Stimulated activated CD4-positive, alpha-beta T cell treated with anti-CD3 and anti-CD28 coated beads, TNF-alpha, amount 100 ng/mL, for 1 hour (primary cell): ENCODE measurements around the gene PPP1R18.
"Not testable (repeated sequence)": the region's sequence is repeated elsewhere in the genome, so short reads cannot be mapped to it uniquely, and the experiment has no call there.

Experiments used
- DNase-seq, 3 donors: peaks; one replicate each; pipeline ENCODE4 v3.0.0-alpha.2; 2020; ENCODE audit warnings: low read depth in 3 of 3, low spot score in 1 of 3

The PPP1R18 gene

GRCh38 chr6:30720738-30721197, 34.3 kb upstream of the PPP1R18 start:
- peak in 1 of 3 donors; percentile 52 for DNase-seq

GRCh38 chr6:30719791-30720737, 33.6 kb upstream of the PPP1R18 start, which contains the start of gene TUBB:
TSS of gene TUBB (plus strand) at chr6:30720352. CDS start at chr6:30720507, 155 bp downstream.
- DNase-seq, result peak; percentile 85 to 90 (median 87)

DNA sequence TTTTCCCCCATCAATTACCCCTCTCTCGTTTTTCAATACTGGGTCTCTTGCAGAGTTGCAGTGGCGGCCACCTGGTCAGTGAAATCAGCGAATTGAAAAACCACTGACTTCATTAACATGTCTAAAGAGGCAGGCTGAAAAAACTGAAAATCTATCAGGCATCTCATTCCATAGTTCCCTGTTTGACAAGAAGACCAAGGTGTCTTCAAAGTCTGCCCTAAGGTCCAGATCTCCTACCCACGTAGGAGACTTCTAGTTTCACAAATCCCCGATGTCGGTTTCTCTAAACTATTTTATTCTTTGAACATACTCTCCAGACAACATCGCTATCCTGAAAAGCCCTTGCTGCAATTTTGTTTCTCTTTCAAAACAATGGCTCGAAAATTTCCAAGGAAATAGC, 32.9 kb upstream of the PPP1R18 start:
- DNase-seq, result no peak

DNA sequence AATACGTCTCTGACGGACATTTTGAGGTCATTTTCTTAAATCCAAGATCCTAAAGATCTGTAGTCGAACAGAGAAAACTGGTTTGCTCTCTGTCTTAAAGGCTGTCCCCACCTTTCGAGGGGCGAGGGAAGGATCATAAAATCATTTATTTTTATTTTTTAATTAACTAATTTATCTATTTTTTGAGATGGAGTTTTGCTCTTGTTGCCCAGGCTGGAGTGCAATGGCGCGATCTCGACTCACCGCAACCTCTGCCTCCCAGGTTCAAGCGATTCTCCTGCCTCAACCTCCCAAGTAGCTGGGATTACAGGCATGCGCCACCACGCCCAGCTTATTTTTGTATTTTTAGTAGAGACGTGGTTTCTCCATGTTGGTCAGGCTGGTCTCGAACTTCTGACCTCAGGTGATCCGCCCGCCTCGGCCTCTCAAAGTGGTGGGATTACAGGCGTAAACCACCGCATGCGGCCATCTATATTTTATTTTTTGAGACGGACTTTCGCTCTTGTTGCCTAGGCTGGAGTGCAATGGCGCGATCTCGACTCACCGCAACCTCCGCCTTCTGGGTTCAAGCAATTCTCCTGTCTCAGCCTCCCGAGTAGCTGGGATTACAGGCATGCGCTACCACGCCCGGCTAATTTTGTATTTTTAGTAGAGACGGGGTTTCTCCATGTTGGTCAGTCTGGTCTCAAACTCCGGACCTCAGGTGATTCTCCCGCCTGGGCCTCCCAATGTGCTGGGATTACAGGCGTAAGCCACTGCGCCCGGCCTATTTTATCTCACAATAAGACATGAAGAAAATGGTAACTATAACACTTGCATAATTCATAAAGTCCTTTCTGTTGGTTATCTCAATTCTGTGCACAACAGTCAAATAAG, 31.6 kb upstream of the PPP1R18 start:
- not testable (repeated sequence) for DNase-seq

DNA sequence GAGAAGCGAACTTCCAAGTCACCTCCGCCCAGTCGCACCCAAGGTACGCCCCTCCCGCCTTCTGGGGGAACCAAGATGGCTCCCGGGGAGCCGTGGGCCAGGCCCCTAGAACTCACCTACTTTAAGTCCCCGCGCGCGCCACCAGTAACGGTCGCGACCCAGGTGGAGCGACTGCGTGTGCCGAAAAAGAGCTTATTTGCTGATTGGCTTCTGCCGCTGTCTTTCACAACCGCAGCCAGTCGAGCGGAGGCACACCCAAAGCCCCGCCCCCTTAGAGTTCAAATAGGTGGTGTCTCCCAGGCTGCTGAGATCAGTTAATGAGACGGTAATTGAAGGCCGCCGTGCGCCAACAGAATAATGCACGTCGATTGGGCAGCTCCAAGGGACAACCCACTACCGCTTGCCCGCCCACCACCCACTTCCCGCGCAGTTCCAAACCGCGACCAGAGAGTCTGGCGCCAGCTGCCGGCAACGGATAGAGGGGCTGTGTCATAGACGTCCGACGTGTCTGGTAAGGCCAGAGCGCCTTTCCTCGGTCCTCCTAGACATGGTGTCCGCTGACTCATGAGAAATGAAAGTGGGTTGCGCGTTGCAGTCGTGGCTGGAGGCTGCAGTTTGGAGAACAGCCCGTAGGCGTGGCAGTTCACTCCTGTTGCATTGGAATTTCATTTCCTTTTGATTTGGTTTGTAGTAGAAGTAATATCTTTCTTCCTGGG, 30.8 kb upstream of the PPP1R18 start, which contains the start of gene MDC1:
TSS of gene MDC1 (minus strand) at position 153 of the 716 bp plus-strand sequence. CDS start 2,106 bp downstream, outside the sequence.
- peak; percentile 92 to 99 (median 98) for DNase-seq

- DNase-seq, result no peak
Measured at GRCh38 chr6:30716879-30717128, 30.4 kb upstream of the PPP1R18 start.

GRCh38 chr6:30714263-30714662, 27.8 kb upstream of the PPP1R18 start:
- DNase-seq, result no peak

DNA sequence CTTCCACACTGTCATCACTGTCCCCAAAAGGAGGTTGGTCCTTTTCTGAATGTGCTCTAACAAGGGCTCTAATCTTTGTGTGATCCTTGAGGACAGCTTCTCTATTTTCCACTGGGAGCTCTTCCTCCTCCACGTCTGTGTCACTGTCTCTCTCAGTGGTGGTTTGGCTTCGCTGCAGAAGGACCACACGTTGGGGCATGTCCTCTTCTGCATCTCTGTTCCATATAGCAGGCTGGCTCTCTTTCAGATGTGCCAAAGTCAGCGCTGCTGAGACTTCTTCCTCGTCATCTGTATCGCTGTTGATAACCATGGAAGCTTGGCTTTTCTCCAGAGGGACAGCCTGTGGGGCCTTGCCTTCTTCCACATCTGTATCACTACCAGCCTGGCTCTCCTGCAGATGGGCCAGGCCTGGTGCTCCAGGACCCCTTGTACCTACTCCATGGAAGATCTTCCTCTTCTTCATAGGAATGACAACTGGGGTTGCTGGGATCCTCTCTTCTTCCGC, 26.0 kb upstream of the PPP1R18 start:
- no peak for DNase-seq

- no peak for DNase-seq
Measured at GRCh38 chr6:30711758-30712380, 25.4 kb upstream of the PPP1R18 start.

DNA sequence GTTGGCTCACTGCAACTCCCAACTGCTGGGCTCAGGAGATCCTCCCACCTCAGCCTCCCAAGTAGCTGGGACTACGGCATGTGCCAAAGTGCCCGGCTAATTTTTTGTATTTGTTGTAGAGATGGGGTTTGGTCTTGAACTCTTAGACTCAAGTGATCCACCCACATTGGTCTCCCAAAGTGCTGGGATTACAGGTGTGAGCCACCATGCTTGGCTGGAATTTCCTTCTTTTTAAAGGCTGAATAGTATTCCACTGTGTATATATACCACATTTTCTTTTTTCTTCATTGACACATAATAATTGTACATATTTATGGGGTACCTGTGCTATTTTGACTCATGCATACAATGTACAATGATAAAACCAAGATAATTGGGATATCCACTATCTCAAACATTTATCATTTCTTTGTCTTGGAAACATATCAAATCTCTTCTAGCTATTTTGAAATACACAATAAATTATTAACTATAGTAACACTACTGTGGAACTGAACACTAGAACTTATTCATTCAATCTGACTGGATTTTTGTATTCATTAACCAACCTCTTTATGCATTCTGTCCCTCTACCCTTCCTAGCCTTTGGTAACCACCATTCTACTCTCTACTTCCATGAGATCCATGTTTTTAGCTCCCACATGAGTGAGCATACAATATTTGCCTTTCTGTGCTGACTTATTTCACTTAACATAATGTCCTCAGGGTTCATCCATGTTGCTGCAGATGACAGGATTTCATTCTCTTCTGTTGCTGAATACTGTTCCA, 22.8 kb upstream of the PPP1R18 start:
- DNase-seq, result no peak

- DNase-seq, result no peak
Measured at GRCh38 chr6:30707281-30707850, 20.9 kb upstream of the PPP1R18 start.

DNA sequence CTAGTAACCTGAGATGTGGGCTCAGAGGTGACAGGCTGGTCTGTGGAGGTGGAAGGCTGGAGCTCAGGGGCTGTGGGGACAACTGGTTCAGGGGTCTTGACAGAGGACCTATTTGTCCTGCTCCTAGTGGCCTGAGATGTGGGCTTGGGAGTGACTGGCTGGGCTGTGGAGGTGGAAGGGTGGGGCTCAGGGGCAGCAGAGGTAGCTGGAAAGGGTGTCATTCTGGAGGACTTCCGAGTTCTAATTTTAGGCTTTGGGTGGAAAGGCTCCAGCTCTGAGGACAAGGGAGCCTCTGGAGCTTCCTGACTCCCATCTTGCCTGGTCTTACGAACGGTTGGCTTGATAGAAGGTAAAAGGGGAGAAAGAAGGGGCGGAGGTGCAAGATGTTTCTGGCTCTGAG, 19.2 kb upstream of the PPP1R18 start:
- DNase-seq, result no peak

GRCh38 chr6:30703821-30704220, 17.4 kb upstream of the PPP1R18 start:
- DNase-seq, result no peak

DNA sequence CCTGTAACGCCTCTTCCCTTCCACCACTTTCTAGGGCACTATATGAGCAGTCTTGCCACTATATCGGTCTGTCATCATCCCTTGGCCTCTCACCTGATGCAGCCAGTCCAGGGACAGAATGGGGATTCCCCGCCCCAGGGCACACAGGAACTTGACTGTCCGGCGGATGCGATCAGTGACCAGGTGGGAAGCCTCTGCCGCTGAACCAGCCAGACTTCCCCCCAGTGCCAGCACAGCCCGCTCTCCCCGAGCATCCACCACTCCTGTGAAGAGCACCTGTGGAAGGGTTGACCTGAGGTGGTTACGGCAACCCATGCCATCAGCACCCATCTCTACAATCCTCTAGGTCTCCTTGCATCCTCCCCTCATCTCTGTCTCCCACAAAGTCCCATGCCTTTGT, 16.6 kb upstream of the PPP1R18 start:
- DNase-seq, result no peak

- DNase-seq, result no peak
Measured at GRCh38 chr6:30700340-30700739, 13.9 kb upstream of the PPP1R18 start.

- DNase-seq, result no peak
Measured at GRCh38 chr6:30696432-30696831, 10.0 kb upstream of the PPP1R18 start.

DNA sequence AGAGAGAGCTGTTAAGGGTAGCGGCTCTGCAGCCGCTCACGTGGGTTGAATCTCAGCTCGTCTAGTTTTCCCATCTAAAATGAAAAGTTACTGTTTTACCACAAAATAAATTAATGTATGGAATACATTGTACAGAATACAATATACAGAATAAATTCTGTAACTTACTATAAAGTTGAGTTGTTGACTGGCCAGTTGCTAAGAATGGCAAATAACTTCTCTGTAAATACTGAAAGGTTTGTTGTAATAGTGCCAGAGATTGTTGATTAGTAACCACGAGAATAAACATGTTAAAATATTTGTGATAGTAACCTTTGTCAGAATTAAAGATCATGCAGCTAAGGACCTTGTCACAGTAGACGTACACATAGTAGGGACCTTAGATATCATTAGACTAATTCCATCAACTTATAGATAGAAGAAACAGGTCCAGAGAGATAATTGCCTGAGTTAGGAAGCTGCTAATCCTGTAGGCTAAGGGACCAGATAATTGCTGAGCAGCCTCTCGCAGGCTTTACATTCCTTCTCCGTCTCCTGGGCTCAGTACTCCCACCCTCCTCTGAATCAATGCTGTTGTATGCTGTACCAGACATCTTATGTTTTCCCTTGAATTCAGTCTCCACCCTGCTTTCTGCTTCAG, 4.9 kb upstream of the PPP1R18 start:
- DNase-seq, result no peak

GRCh38 chr6:30690403-30691207, 4.2 kb upstream of the PPP1R18 start, which contains the start of gene NRM:
TSS of gene NRM (minus strand) at chr6:30690984. CDS start at chr6:30690974, 10 bp downstream.
- DNase-seq, result peak; percentile 30 to 74 (median 31)
